Activated CD8-positive, alpha-beta memory T cell treated with anti-CD3 and anti-CD28 coated beads, Interleukin-2, amount 50 U/mL, for 4 hours (primary cell): Measurements from ENCODE around the gene GPR68.
"Not testable (repeated sequence)": the region's sequence is repeated elsewhere in the genome, so short reads cannot be mapped to it uniquely, and the experiment has no call there.

Source experiments
- DNase-seq: peaks from one replicate; pipeline ENCODE4 v3.0.0-alpha.2; 2020

The GPR68 gene

DNA sequence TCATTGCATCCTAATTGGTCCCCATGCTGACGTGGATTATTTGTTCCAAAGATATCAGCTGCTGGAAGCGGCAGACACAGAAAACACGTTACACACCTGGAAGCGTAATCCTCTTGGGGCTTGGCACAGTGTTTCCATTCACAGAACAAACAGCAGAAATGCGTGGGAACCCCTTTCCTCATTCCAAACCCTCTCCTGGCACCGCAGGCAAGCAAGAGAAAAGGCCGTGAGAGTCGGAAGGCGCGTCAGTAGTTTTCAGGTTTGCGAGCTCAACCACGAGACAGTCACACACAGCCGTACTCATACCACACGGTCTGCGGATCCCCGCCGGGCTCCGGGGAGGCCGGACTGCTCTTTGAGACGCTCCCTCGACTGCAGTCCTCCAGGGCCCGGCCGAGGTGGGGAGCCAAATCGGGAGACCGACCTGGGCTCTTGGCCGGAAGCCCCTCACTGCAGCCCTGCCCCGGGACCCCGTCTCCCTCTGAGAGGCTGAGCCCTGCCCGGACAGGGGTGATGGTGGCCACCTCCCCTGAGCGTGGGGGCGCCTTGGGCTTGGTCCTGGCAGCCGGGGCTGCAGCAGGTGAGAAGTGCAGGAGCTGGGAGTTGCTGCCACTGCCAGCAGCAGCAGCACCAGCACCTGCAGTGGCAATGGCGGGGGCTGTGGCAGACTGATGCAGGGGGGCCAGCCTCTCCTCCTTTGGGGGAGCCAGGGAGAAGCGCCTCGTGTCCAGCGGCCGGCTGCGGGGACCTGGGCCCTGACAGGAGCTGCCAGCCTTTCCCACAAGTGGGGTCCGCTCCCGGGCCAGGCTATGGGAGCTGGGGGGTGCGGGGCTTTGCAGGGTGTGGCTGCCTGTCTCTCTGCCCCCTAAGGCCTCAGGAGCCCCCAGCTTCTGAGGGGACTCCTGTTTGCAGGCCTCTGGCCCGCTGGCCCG is 28.1 kb upstream of the GPR68 start:
- DNase-seq, result no peak

DNA sequence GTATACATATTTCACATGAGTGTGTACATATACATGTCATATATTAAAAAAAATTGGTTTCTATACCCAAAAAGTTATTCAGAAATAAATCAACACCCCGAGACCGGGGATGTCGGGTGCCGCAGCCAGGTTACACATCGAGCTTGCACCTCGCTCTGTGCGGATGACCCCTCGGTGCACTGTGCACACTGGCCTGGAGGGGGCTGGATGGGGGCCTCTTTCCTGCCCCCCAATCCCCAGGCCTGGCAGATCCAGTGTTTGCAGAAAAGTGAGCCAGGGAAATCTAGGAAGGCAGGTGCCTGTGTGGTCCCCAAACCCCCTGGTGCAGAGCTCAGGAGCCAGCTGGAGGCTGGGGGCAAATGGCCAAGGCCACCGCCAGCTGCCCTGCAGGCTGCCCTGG is 27.1 kb upstream of the GPR68 start:
- no peak for DNase-seq

DNA sequence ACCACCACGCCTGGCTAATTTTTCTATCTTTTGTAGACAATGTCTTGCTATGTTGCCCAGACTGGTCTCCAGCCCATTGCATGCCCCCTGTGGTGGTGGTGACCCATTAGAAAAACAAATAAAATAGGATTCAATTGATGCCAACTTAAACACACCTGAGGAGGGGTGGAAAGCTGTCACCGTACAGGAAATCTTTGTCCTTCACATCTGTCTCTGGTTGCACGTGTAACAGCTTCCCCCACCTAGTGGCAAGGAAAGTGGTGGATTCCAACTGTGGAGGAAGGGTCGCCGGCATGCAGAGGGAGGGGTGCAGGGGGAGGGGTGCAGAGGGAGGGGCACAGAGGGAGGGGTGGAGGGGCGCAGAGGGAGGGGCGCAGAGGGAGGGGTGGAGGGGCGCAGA is 26.1 kb upstream of the GPR68 start:
- DNase-seq, result no peak

DNA sequence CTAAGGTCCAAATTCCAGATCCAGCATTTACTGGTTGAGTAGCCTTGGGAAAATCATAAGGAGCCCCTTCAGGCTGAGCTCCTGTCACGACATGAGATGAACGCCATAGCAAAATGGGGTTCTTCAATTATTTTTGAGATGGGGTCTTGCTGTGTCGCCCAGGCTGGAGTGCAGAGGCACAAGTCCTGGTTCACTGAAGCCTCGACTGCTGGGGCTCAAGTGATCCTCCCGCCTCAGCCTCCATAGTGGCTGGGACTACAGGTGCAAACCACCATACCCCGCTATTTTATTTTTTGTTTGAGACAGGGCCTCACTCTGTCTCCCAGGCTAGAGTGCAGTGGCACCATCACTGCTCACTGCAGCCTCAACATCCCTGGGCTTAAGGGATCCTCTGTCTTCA is 25.7 kb upstream of the GPR68 start:
- DNase-seq, result no peak

DNA sequence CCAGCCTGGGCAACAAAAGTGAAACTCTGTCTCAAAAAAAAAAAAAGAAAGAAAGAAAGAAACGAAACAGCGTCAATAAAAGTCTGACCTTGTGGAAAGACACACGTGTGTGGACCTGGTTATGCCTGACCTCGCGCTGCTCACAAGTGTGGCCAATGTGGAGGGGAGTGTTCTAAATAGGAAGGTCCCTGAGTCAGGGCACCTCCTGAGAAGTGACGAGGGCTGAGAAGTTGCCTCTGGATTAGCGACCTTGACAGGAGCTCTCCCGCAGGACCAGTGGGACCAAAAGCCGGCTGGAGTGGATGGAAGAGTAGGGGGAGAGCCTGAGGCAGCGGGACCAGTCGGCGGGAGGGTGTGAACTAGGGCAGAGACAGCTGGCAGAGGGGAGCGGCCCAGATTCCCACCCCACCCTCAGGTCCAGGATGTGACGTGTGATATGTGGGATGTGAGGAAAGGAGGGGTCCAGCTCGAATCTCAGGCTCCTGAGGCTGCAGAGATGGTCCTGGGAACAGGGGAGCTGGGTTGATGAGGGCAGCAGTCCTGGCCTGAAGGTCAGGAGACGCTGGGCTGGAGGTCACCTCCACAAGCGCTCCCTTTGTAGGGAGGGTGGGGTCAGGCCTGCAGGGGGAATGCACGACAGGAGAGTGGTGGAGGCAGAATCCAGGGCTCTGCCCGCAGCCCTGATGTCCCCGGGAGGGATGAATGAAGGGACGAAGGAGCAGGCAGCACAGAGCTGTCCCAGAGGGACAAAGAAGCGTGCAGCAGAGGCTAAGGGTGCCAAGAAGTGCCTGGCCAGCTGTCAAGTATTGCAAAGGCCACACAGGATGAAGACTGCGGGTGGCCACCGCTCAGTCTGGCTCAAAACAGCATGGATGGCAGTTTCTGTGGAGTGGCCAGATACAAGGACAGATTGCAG is 24.8 kb upstream of the GPR68 start:
- no peak for DNase-seq

DNA sequence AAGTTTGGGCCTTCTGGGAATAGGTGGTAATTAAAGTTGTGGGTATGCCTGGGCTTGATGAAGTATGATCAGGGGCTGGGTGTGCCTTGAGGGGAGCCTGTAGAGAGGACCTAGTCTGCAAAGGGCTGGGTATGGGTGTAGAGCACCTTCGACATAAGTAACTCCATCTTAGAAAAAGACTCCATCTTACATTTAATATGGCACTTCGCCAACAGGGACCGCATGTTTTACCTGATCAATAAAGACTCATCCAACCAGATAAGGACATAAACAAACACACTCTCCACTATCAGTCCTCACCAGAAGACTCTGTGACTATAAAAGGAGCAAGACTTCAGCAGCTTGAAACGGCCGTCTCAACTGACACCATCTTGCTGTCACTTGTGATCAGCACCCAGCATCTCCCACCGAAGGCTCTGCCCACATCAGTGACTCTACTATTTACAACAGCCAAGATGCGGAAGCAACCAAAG is 23.5 kb upstream of the GPR68 start:
- no peak for DNase-seq

DNA sequence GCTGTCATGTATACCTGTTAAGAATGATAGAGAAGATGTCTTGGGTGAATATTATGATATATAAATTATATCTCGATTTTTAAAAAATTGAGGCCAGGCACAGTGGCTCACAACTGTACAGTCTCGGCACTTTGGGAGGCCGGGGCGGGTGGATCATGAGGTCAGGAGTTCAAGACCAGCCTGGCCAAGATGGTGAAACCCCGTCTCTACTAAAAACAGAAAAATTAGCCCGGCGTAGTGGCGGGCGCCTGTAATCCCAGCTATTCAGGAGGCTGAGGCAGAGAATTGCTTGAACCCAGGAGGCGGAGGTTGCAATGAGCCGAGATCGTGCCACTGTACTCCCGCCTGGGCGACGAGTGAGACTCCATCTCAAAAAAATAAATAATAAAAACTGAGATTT is 21.8 kb upstream of the GPR68 start:
- not testable (repeated sequence) for DNase-seq

DNA sequence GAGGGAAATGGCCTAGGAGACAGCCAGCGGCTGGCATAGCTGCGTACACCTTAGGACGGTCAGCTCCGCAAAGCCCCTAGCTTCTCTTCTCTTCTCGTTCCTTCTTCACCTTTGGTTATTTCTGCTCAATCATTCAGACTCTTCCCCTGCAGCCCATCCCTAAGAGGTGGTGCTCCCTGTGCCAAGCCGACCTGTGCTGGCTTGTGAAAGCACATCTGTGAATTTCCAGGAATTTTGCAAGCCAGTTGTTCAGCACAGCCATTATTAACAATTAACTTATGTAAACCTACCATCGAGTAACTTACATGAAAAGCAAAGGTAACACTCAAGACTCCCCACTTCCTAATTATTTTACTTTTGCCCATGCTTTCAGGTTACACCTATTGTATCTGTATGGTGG is 20.9 kb upstream of the GPR68 start:
- DNase-seq, result no peak

DNA sequence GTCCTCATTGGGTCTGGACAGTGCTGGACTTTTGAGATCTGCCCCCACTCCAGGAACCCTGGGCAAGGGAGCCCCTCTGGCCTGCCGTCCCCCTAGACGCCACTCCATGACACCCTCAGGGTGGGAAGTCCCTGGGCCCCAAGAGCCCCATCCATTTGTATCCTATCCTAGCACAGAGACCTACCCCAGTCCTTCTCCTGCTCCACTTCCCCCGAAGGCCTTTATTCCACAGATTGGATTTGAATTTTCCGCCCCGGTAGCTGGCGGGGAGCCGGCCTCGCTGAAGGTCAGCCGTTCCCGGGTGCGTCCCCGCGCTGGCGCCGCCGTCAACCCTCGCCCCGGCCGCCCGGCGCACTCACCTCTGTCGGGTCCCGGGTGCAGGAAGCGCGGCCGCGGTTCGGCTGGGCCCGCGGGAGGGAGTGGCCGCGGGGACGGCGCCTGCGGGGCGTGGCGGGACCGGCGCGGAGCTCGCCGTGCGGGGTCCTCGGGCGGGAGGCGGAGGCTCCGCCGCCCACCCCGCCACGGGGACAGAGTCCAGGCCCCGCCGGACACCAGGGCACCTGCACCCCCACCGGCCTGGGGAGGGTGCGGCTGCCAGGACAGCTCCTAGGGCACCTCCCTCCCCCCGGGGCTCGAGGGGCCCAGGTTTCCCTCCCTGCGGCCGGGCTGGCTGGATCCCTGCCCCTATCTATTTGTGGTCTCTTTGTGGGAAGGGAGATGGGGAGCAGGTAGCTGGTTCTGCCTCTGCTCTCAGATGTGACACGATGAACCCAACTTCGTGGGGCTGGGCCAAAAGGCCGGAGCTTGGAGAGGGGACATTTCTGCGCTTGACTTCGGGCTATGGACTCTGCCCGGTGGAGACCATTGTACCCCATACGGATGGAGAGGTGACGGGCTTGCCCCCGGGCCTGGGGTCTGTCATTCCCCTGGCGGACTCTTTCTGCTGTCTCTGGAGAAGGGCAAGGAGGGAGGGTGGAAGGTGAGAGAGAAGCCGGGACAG is 19.9 kb upstream of the GPR68 start:
- no peak for DNase-seq

DNA sequence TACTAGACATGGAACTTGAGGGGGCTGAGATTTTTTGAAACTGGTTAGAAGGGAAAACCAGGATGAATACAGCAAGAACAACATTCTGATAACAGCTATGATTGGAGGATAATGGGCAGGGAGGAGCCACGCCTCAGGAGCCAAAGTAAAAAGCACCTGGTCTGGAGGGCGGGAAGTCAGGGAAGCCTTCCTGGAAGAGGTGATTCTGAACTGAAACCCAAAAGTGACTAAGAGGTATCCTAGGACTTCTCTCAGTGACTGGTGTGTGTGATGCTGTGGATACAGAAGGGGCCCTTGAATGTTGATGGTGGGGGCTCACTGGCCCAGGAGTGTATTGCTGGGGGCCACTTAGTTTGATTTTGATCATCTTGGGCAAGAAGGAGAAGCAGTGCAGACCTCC is 18.8 kb upstream of the GPR68 start:
- no peak for DNase-seq

DNA sequence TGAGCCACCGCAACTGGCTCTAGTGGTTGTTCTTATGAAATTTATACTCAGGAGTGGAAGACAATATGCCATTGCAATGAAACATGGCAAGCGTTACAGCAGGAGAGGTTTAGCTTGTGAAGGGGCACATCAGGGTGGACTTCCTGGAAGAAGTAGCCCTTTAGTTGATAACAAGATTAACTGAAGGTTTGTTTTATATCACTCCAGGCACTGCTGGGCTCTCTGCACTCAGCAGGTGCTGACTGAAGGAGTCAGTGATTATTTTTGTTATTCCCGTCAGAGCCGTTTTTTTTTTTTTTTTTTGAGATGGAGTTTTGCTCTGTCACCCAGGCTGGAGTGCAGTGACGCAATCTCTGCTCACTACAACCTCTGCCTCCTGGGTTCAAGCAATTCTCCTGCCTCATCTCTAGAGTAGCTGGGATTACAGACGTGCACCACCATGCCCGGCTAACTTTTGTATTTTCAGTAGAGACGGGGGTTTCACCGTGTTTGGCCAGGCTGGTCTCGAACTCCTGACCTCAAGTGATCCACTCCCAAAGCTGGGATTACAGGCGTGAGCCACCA is 17.6 kb upstream of the GPR68 start:
- no peak for DNase-seq

DNA sequence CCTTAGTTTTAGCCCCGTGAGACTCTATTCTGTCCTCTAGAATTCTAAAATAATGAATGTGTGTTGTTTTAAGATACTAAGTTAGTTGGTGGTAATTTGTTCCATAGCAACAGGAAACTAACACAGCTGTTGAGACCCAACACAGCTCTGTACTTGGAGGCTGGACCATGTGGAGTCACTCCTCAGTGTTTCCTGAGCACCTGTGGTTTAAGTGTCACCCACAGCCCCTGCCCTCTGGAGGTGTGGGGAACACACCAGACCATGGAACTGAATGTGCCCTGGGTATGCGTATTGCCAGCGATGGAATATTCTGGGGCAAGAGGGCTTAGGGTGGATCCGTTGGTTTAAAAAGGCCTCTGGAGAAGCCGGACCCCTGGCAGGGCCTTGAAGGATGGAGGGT is 16.6 kb upstream of the GPR68 start:
- no peak for DNase-seq

DNA sequence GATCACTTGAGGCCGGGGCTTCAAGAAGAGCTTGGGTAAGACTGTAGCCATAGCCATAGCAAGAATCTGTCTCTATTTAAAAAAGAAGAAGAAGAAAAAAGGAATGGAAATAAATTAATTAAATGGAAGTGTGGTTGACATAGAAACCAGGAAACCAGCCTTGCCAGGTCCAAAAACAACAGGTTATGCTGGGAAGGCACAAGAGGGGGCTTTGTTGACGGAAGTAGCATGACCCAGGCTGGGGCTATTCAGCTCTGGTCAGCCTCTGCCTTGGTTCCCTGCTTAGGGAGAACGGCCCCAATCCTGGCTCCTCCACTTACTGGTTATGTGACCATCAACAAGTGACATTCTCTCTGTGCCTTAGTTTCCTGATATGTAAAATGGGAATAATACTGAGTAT is 14.4 kb upstream of the GPR68 start:
- no peak for DNase-seq

DNA sequence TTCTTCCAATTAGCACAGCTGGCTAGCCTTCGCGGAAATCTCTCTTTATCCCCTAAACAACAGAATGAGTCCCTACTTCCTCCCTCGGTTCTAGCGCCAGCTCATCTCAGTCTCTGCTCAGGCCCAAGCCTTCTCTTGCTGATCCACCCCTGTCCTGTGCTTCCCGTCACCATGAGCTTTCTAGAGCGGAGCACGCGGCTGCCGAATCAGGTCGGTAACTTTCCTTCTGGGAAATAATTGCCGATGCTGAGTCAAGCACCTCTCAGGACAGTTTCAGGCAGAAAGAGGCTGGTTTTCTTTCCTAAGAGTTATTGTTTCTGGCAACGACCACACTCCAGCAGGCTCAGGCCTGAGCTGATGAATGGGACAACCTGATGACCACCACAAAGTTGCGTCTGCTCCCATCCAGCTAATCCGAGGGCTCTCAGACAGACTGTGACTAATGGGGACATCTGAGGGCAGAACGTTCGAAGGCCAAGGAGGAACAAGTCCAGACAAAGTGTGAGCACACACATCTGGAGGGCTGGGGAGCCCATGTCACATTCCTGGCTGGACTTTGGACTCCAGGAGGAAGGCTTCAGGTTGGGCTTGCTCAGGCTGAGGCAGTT is 13.6 kb upstream of the GPR68 start:
- DNase-seq, result no peak

DNA sequence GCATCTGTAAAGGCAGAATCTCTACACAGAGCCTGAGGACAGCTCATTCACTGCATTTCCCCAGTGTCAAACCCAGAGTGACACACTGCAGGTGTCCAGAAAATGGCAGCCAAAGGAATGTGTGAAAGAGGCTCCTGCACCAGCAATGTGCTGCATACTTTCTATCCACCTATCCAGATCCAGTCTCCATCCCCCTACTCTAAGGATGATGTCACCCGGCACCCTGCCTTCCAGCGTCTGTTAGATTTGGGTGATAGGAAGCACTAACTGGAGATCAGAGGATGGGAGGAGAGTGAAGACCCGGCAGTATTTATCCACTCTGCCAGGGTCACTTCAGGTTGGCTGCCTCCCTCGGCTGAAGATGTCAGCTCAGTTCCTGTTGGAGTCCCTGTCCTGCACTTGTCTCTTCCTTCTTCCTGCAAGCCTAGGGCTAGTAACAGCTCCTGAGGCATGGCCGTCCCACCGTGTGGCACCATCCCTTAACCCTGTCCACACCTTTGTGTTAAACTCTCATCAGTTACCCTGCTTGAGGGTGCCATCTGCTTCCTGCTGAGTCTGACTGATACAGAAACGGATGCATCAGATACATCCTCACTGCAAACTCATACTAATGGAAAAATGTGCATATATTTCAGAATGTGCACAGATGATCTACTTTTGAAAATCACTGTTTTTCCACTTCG is 13.0 kb upstream of the GPR68 start:
- DNase-seq, result no peak

DNA sequence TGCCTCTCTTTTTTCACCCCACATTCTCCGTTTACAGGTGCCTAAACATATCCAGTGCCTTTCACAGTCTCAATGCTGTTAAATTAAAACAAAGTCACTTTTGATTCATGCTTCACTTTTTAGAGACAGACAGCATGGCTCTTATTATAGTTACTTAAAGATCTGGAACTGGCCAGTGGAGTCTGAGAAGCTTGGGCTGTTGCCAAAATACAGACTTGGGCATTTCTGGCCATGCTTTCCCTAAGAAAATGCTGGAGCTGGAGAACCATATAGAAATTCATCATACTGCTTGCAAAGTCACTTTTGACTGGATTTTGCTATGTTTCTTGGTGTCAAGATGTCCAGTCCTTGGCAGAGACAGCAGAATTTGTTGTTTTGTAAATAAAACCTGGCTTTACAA is 12.2 kb upstream of the GPR68 start:
- DNase-seq, result no peak

DNA sequence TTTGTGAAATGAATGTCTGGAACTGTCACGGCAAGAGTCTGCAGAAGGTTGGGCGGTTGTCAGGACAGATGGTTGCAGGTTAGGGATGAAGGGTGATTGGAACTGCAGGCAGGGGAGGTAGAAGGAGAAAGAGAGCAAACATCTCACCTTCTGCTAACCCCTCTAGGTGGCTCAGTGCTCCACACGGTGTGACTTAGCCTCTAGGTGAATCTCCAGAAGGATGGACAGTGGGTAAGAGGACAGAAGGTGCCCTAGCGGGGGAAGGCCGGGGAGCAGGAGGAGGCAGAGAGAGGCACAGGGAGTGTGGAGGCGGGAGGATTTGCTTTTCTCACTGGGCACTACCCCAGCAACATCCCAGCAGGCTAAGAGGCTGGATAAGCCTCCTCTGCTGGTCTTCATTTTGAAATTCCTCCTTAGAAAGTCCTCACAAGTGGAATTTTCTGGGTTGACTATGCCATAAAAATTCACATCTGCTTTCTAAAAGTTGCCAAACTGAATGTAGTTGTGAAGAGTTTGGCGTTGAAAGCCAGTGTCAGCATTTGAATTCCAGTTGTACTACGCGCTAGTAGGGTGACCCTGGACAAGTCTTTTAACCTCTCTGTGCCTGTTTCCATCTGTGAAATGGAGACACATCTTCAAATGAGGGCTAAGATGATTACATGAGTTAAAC is 10.7 kb upstream of the GPR68 start:
- DNase-seq, result no peak

DNA sequence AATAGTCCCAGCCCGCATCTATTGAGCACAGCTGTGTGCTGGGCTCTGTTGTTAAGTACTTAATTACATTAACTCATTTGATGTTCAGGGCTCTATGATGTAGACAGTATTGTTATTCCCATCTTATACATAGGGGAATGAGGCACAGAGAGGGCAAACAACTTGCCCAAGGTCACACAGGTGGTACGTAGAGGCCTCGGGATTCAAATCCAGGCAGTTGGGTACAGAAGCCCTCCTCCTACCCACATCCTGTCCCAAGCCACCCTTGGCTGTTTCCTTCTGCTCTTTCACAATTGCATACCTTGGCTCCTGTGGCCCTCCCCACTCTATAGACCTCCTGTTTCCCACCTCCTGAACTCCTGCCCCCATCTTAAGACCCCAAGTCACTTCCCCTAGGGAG is 10.0 kb upstream of the GPR68 start:
- DNase-seq, result no peak

DNA sequence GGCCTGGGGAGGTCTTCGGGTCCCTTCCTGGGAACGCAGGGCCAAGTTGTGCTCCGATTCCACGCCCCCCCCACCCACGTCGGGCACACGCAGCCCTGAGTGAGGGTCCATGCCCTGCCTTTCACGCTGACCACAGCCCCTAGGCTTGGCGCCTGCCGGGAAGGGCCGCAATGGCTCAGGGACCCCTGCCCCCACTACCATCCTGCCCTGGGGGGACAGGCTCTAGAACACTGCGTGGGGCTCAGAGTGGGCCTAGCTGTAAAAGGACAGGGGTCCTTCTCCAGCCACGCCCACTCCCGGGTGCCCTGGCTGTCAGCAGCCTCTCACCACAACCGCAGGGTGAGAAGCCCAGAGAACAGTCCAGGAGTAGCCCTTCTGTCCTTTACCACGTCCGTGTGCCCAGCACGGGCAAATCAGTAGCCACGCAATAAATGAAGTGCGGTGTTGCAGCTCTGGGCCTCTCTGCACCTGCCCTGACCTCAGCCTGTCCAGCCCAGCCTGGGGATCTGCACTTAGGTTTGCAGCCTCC is 9.4 kb upstream of the GPR68 start:
- DNase-seq, result no peak
